ENCODE data around the gene SLC39A12. TPM values are rescaled to one million over a fixed set of nuclear protein-coding genes. Genes with fewer than 3 reads are reported as not detected.
"Not testable (repeated sequence)": the region's sequence is repeated elsewhere in the genome, so short reads cannot be mapped to it uniquely, and the experiment has no call there.

Gene SLC39A12
- not detected in 2 replicates for total RNA-seq

DNA sequence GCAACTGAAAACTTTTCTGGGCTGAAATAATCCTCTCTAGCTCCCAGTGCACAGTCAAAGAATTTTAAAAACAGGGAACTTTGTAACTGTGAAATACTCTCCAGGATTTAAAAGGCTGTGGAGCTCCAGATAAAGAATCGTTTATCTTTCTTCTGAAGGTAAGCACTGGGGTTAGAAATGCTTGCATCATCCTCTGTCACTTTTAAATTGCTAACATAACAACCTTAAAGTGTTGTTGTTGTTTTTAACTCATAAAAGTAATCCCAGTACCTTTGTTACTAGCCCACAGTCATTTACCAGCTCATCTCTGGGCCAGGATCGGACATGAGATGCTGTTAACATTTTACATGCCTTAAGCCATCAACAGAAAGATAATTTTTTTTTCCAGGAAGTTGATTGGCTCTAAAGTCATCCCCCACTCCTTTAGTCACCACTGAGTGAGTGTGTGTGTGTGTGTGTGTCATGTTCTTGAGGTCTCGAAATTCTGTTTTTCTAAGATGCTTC is at the start of gene SLC39A12:
Gene SLC39A12 (plus strand): TSS at position 51 of the 504 bp plus-strand sequence. CDS start 1,359 bp downstream, outside the sequence.
- DNase-seq (ENCODE audit: low read depth, low spot score): no peak

DNA sequence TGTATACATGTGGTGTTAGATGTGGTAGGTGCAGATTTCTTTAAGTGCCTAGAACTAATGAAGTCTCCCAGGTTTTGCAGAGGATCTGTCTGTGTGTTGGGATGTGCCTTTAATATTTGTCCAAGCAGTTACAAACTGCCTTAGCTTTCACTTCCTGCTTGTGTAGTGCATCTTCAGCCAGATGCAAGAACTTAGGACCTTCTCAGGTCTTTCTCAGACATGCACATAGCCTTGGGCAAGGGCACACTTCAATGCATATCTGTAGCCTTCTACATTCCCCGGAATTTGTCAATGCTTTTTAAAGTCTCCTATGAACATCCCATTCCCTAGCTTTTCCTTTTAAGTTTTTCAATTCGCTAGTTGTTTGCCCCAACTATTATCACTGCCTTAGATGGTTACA is 47.2 kb upstream of the SLC39A12 start:
- no peak for DNase-seq (ENCODE audit: low read depth, low spot score)

DNA sequence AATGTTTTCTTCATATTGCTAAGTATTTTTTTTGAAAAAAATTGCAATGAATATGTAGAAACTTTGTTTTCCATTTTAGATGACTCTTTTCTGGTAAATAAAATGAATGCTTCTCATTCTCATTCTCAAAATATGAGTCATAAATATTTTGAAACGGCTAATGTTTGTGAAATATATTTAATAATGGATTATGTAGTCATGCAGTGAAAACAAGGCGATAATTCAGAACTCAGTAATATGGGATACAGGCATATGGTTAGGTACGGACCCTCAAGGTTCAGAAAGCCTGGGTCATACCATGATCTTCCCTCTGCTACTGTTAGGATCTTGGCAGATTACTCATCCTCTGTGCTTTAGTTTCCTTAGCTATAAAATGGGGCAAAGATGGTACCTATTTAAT is 46.2 kb upstream of the SLC39A12 start:
- DNase-seq (ENCODE audit: low read depth, low spot score): no peak

DNA sequence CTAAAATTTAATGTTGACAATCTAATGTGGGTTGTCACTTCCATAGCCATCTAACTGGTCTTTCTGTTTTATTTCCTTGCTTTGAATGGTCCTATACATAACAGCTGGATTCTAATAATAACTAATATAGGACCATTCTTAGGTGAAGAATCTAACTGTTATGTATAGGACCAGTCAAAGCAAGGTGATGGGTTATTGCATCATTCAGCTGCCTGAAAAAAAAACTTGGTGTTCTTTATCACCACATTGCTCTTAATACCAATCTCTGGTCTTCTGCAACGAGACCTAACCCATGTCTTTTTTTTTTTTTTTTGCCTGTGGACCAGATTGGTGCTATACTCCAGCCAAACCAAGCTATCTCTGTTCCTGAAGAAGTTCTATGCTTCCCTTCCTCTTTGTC is 45.7 kb upstream of the SLC39A12 start:
- no peak for DNase-seq (ENCODE audit: low read depth, low spot score)

DNA sequence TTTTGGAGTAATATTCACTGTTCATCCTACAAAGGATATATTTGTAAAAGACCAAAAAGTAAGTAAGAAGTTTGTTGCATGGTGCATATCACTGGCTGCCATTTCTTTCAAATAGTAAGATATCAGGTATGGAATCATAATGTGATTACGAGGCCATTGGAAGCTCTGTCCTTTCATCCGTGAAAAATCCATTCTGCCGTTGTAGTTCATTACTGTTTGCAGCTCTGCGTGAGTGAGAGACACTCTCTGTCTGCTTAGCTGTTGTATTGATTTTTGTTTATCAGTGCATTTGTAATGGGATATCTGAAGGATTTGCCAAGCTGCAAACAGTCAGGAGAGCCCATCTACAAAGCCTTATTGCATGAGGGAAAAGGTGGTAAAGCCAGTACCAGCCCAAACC is 44.1 kb upstream of the SLC39A12 start:
- DNase-seq (ENCODE audit: low read depth, low spot score): no peak

DNA sequence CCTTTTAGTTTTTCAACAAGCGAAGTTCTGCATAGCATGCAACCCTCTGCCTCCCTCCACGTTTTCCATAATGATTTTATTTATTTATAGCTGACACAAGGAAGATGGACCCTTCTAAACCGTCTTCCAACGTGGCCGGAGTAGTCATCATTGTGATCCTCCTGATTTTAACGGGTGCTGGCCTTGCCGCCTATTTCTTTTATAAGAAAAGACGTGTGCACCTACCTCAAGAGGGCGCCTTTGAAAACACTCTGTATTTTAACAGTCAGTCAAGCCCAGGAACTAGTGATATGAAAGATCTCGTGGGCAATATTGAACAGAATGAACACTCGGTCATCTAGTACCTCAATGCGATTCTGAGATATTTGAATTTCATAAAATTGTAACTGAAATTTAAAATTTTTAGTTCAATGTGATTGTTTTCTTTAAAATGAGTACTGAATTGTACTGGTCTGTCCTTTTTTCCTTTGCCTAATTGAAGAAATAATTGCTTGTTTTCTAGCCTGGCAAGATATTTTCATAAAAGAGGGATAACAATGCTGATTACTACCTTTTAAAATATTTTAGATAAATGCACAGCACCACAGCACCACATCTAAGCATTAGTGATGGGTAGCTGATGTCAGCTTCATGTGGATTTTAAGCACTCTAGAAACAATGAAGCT is 41.5 kb upstream of the SLC39A12 start:
- peak; percentile 4 for DNase-seq (ENCODE audit: low read depth, low spot score)

DNA sequence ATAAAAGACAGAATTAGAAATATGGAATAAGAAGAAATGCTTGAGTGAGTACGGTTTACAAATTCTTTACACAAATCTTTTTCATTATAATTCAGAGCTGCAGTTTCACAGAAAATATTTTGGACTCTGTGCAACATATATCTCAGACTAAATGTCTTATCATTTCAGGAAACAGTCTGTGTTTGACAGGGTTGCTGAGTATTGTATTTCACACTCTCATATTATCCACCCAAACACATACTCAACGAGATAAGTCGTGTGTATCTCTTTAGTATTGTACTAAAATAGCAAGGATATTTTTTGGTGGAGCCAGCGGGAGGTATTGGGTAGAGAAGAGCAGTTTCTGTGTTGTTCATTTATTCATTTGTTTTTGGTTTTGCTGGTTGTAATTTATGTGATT is 39.0 kb upstream of the SLC39A12 start:
- no peak for DNase-seq (ENCODE audit: low read depth, low spot score)

DNA sequence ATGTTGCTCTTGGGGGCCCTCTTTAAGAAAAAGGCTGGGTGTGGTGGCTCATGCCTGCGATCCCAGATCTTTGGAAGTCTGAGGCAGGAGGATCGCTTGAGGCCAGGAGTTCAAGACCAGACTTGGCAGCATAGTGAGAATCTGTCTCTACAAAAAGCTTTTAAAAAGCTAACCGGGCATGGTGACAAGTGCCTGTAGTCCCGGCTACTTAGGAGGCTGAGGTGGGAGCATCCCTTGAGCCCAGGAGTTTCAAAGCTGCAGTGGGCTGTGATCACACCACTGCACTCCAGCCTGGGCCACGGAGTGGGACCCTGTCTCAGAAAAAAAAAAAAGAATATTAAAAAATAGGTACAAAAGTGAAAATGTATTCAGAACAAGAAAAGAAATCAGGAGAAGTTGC is 38.1 kb upstream of the SLC39A12 start:
- DNase-seq (ENCODE audit: low read depth, low spot score): no peak

DNA sequence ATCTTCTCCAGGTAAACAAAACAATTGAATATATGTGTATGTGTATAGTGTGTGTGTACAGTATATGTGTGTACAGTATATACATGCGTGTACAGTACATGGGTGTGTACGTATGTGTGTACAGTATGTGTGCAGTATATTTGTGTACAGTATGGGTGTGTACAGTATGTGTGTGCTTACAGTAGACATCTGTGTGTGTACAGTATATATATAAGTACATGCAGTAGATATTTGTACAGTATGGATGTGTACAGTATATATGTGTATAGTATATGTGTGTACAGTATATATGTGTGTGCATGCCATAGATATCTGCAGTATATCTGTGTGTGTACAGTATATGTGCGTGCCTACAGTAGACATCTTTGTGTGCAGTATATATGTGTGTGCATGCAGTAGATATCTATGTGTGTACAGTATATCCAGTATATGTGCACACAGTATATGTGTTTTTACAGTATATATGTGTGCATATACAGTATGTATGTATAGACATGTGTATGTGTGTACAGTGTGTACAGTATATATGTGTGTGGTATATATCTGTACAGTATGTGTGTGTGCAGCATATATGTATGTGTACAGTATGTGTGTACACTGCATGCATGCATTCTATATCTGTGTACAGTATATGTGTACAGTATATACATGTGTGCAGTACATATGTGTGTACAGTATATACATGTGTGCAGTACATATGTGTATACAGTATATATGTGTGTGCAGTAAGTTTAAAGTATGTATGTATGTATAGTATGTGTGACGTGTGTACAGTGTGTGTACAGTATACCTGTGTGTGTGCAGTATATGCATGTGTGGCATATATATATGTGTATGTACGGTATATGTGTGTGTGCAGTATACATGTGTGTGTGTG is 37.3 kb upstream of the SLC39A12 start:
- no peak for DNase-seq (ENCODE audit: low read depth, low spot score)

DNA sequence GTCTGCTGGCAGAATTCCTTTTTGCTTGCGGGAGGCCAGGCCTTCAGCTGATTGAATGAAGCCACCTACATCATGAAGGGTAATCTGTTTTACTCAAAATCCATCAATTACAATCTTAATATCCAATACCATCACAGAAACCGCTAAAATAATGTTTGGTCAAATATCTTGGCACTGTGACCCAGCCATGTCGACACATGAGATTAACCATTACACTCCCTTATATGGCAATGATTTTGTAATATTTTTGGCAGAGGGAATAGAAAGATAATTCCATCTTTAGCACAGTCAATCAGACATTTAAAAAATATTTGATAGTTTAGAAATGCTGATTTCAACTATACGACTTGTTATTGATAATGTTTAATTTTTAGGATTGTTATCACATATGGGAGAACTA is 36.5 kb upstream of the SLC39A12 start:
- no peak for DNase-seq (ENCODE audit: low read depth, low spot score)

DNA sequence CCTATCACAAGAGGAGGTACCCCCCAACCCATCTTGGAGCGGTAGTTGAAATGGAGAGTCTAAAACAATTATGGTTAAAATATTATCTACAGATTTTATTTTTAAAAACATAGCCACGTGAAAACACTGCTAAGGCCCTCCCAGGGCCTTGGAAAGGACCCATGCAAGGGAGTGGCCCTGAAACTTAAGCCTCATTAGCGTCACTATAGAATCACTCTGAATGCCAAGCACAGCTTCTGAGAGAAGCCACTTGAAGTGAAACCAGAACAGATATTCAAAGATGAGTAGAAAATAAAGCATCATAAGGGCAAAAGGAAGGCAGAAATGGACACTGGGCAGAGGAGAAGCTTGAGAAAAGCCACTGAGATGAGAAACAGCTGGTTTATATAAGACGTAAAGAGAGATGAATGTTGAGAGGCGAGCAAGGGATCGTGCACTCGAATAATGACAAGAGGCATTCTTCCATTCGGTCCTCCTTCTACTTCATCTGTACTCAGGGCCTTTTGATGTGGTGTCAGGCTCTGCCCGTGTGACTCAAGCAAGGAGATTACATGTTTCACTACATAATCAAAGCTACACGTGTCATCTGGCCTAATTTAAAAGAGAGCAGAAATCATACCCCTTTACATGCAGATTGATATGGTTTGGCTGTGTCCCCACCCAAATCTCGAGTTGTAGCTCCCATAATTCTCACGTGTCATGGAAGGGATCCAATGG is 33.4 kb upstream of the SLC39A12 start:
- no peak for DNase-seq (ENCODE audit: low read depth, low spot score)

DNA sequence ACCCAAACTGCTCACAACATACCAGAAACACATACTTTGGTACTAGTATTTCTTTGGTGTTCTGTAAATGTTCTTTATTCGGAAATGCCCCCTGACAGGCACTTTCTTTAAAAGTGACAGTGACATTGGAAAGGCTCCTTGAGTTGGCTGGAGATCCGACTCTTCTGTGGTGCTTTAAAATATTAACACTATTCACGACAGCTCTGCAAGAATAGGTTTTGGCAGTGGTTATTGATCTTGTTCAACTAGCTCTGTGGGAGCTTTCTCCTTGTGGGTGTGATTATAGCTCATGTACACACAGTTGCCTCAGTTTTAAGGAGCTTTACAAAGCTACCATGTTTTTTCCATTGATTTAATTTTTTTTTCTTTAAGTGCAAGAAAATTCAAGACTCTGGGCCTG is 30.3 kb upstream of the SLC39A12 start:
- no peak for DNase-seq (ENCODE audit: low read depth, low spot score)

DNA sequence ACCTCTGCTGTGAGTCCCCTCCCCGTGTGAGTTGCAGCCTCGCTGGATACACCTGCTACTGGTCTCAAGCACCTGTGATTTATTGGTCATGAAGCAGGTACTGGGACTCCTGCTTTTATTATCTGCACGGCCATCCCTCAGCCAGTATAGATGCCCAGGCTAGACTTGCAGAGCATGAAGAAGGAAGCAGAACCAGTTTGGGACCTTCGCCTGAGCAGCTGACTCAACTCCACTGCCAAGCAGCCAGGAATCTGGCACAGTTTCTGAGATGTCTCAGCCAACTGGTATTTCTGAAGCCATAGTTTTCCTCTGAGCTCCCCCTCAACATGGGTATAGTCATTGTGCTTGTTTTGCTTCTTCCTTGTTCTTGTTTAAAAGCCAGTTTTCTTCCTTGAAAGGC is 28.0 kb upstream of the SLC39A12 start:
- DNase-seq (ENCODE audit: low read depth, low spot score): no peak

DNA sequence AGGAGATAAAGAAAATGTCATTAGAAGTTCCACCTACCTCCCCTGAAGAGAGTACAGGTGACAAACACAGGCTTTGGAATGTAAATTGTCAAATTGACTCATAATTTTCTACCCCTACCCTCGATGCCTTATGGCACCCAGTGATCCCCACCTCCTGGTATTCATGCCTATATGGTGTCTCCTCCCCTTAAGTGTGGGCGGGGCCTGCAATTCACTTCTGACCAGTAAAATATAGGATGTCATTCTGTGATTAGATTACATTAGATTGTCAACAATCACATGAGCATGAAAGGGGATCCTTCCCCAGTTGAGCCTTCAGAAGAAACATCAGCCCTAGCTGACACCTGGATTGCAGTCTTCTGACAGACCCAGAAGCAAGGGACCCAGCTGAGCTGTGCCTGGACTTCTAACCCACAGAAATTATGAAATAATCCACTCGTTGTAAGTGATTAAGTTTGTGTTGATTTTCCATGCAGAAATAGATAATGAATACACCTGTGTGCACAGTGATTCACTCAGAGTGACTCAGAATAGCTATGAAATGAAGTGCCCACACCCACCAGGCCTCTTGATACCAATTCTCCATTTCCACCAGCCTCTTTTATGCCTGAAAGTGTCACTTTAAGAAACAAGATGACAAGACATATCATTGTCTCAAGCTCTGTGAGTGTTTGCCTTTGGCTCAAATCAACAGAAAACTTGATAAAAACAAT is 8.5 kb upstream of the SLC39A12 start:
- DNase-seq (ENCODE audit: low read depth, low spot score): no peak

DNA sequence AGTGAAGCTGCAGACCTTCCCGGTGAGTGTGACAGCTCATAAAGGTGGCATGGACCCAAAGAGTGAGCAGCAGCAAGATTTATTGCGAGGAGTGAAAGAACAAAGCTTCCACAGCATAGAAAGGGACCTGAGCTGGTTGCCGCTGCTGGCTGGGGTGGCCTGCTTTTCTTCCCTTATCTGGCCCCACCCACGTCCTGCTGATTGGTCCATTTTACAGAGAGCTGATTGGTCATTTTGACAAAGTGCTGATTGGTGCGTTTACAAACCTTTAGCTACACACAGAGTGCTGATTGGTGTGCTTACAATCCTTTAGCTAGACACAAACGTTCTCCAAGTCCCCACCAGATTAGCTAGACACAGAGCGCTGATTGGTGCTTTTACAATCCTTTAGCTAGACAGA is 1.4 kb upstream of the SLC39A12 start:
- not testable (repeated sequence) for DNase-seq (ENCODE audit: low read depth, low spot score)

DNA sequence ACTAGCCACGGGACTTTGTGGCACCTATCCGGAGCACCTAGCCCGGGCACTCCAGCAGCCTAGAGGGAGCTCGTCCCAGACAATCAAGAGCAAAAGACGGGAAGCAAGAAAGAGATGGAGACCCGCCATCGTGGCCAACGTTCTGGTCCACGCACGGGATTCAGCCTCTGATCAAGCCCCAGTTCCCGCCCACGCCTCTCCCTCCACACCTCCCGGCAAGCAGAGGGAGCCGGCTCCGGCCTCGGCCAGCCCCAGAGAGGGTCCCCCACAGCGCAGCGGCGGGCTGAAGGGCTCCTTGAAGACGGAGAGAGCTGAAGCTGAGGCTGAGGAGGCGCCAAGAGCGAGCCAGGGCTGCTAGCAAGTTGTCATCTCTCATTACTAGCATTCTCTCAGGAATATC is 992 bp upstream of the SLC39A12 start:
- no peak for DNase-seq (ENCODE audit: low read depth, low spot score)

DNA sequence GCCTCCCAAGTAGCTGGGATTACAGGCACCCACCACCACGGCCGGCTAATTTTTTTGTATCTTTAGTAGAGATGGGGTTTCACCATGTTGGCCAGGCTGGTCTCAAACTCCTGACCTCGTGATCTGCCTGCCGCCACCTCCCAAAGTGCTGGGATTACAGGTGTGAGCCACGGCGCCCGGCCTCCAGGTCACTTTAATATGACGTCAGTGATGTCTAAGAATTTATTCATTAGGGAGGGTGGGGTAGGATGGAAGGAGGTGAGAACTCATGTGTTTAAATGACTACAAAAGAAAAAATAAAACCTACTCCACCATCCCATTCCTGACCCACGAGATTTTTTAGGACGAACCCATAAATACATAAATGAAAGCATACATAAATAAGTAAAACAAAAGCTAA is 2.7 kb downstream of the SLC39A12 start:
- DNase-seq (ENCODE audit: low read depth, low spot score): not testable (repeated sequence)

DNA sequence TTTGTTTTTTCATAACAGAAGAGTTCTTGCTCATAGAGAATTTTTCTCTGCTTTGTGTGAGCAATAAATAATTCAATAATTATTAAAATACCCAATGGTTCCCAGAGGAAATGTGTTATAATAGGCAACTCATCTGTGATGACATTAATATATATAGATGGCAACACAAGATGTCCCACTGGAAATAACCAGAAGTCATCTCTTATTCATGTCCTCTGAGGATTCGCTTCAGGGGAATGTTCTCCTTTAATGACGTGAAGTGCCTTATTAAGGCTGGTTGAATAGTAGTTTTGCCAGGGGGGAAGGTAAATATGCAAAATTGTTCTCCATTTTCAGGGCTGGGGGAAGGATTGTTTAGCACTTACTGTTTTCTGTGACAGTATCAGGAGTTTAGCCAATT is 3.1 kb downstream of the SLC39A12 start:
- no peak for DNase-seq (ENCODE audit: low read depth, low spot score)

DNA sequence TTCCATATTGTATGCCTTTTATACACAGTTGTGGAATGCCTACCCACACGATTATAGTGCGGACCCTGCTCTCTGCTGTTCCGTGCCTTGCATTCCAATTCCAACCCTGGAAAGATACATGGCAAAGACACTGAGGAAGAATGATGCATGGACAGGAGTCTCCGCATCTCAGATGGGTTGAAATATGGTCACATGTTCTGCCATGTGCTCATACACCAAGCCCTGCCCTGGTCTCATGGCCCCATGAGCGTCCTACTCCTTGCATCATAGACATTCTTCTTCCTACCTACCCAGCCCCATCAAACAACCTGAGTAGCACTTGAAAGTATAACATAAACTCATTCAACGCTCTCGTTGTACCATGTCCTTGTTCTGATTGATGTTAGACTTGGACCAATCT is 6.3 kb downstream of the SLC39A12 start:
- no peak for DNase-seq (ENCODE audit: low read depth, low spot score)

DNA sequence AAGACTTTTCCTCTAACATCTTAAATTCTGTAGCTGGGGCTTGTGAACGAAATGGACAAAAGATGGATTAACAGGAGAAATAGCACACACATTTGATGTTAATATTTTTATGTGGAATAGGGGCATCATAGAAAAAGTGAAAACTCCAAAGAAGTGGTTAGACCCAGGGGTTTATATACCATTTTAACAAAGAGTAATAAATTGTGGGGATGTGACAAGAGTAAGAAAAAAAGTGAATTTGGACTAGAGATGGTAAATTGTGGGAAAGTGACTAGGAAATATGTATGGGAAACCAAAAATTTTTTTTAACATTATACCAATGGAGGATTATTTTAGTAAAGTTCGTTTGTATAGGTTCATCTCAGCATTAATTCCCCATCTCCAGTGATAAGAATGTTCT is 8.2 kb downstream of the SLC39A12 start:
- no peak for DNase-seq (ENCODE audit: low read depth, low spot score)
